HEK293 (cell line): ENCODE data around the gene FOXF1.

Experiments
- ZNF184 ChIP-seq: fragments of 450-650 bp; IDR thresholded peaks from 2 replicates; pipeline ENCODE4 v1.5.1; 2018; ENCODE audit warnings: missing biosample characterization, mild to moderate bottlenecking, missing genetic modification characterization
- ZNF747 ChIP-seq: fragments of 450-650 bp; formaldehyde crosslinking; IDR thresholded peaks from 2 replicates; pipeline ENCODE4 v1.5.1; 2016; ENCODE audit warnings: missing biosample characterization, missing genetic modification characterization
- TF ChIP-seq, protein P1 (sequence below): fragments of 450-650 bp; formaldehyde crosslinking; IDR thresholded peaks from 2 replicates; pipeline ENCODE4 v1.5.1; 2016; ENCODE audit warnings: missing biosample characterization, missing genetic modification characterization

DNA sequence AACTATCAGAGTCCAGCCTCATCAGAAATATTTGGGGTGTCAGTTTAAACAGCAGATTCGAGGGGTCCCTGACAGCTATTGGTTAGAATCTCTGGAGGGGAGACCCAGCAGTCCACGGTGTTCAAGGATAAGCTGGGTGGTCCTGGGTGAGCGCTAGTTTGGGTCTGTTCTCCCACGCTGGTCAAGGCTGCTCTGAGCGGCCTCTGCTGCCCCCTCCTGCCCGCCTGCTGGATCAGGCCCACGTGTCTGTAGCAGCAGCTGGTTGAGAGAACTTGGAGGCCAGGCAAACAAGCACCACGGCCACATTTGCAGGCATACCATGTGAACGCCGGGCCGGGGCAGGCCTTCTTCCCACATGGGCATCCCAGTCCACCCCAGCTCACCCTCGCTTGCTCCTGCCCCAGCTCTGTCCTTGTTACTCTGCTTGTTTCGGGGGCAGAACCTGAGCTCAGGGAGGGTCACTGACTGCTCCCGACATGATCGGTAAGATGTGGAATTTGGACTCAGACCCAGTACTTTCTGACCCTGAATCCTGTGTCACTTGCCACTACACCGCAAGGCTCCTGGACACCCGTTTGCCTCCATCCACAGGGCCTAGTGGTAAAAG, 7.4 kb downstream of the FOXF1 start:
- TF ChIP-seq, protein P1, sequence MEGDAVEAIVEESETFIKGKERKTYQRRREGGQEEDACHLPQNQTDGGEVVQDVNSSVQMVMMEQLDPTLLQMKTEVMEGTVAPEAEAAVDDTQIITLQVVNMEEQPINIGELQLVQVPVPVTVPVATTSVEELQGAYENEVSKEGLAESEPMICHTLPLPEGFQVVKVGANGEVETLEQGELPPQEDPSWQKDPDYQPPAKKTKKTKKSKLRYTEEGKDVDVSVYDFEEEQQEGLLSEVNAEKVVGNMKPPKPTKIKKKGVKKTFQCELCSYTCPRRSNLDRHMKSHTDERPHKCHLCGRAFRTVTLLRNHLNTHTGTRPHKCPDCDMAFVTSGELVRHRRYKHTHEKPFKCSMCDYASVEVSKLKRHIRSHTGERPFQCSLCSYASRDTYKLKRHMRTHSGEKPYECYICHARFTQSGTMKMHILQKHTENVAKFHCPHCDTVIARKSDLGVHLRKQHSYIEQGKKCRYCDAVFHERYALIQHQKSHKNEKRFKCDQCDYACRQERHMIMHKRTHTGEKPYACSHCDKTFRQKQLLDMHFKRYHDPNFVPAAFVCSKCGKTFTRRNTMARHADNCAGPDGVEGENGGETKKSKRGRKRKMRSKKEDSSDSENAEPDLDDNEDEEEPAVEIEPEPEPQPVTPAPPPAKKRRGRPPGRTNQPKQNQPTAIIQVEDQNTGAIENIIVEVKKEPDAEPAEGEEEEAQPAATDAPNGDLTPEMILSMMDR (tag by site-specific recombination), result peak; percentile 88
- TF ChIP-seq ZNF184 (tag by site-specific recombination) (no peak), ZNF747 (tag by site-specific recombination) (no peak)
